ENCODE data around the gene PRR23E. TPM values are rescaled to one million over a fixed set of nuclear protein-coding genes. Genes with fewer than 3 reads are reported as not detected.

Gene PRR23E
- total and polyA plus RNA-seq, 10 of the 15 experiments (the other 5 are each of a cell fraction or from before 2014, with no cell fraction given) = not detected

- DNase-seq (ENCODE audit: low read depth, low spot score) = no peak
- Histone ChIP-seq H2AFZ (ENCODE audit: control insufficient read depth, low read depth, low read length) (no peak overlapping the region), H3K27me3 (replicated peaks in 1 of 2; ENCODE audit: control insufficient read depth in 2 of 2, insufficient read depth in 2 of 2, low read length in 1 of 2) (no peaks in the 10 kb centered on the region; a peak in 1 of 4 replicates), H3K4me3 (no peak overlapping the region), H3K36me3 (ENCODE audit: control insufficient read depth in 2 of 2, insufficient read depth in 2 of 2, low read length in 1 of 2) (no peaks in the 10 kb centered on the region), H3K27ac (ENCODE audit: control insufficient read depth, insufficient read depth) (no peak overlapping the region), H3K9me3 (replicated peaks; ENCODE audit: control insufficient read depth, insufficient read depth, low read length) (no peaks in the 10 kb centered on the region), H3K4me2 (ENCODE audit: control insufficient read depth, insufficient read depth) (no peak overlapping the region), H3K9ac (ENCODE audit: control insufficient read depth, insufficient read depth, low read length) (no peak overlapping the region), H4K20me1 (ENCODE audit: control insufficient read depth, insufficient read depth) (no peaks in the 10 kb centered on the region), H3K4me1 (ENCODE audit: control insufficient read depth, insufficient read depth, low read length) (no peaks in the 10 kb centered on the region), H3K79me2 (ENCODE audit: control insufficient read depth, insufficient read depth, low read length) (no peaks in the 10 kb centered on the region)
- BruUV-seq (replicated peaks) = no TSS peak
- in situ Hi-C loops (cut with MboI) = no loop called here
- intact Hi-C loops (cut with micrococcal nuclease; ENCODE audit: unreplicated experiment) = no loop called here
- ChIA-PET SMC1A (ENCODE audit: uncharacterized antibody, unreplicated experiment) (no interaction called here), RAD21 (ENCODE audit: unreplicated experiment) (no interaction called here), POLR2A (no interaction called here), CTCF (interaction anchor here (1.1 kb wide), 1 partner anchor 9 kb away, joined by 3 read pairs; no protein-coding TSS in a partner anchor)
- WGBS (ENCODE audit: insufficient coverage, insufficient replicate concordance, low lambda C conversion rate, missing lambda C conversion rate) = 7% methylated on average over 8 of the region's 8 CpGs
- no peak for FAIRE-seq
- ATAC-seq = no peak
- TF ChIP-seq E2F8 (IDR thresholded peaks at IDR 0.05; ENCODE audit: low read depth, partially characterized antibody) (no peak), TCF3 (IDR thresholded peaks at IDR 0.05; ENCODE audit: borderline replicate concordance, insufficient read depth, low read depth, low read length) (no peak), RAD51 (IDR thresholded peaks at IDR 0.05) (no peak), NFXL1 (IDR thresholded peaks at IDR 0.05; ENCODE audit: borderline replicate concordance) (no peak), ESRRA (IDR thresholded peaks at IDR 0.05; ENCODE audit: low read length) (no peak), CBX5 (IDR thresholded peaks at IDR 0.05; ENCODE audit: low read depth) (no peak), SKIL (IDR thresholded peaks at IDR 0.05; ENCODE audit: low read depth, poor library complexity, severe bottlenecking) (no peak), TCF12 (IDR thresholded peaks at IDR 0.05; ENCODE audit: low read depth, low read length) (no peak), NR2C1 (IDR thresholded peaks at IDR 0.05) (no peak), E4F1 (IDR thresholded peaks at IDR 0.05; ENCODE audit: borderline replicate concordance, partially characterized antibody) (no peak), POLR2AphosphoS5 (IDR thresholded peaks at IDR 0.05; ENCODE audit: low read length) (no peak), SRF (IDR thresholded peaks at IDR 0.05; ENCODE audit: low read depth in 2 of 2, low read length in 2 of 2) (no peak), HDAC6 (IDR thresholded peaks at IDR 0.05; ENCODE audit: unreplicated experiment) (no peak), POLR2AphosphoS2 (IDR thresholded peaks at IDR 0.05; ENCODE audit: low read depth, low read length) (no peak)
- TF ChIP-seq, protein P1, sequence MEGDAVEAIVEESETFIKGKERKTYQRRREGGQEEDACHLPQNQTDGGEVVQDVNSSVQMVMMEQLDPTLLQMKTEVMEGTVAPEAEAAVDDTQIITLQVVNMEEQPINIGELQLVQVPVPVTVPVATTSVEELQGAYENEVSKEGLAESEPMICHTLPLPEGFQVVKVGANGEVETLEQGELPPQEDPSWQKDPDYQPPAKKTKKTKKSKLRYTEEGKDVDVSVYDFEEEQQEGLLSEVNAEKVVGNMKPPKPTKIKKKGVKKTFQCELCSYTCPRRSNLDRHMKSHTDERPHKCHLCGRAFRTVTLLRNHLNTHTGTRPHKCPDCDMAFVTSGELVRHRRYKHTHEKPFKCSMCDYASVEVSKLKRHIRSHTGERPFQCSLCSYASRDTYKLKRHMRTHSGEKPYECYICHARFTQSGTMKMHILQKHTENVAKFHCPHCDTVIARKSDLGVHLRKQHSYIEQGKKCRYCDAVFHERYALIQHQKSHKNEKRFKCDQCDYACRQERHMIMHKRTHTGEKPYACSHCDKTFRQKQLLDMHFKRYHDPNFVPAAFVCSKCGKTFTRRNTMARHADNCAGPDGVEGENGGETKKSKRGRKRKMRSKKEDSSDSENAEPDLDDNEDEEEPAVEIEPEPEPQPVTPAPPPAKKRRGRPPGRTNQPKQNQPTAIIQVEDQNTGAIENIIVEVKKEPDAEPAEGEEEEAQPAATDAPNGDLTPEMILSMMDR (IDR thresholded peaks at IDR 0.05 in 2 of 3, conservative IDR thresholded peaks at IDR 0.05 in 1 of 3; ENCODE audit: control insufficient read depth in 2 of 3, extremely low read depth in 1 of 3, insufficient read depth in 1 of 3, low read depth in 3 of 3, low read length in 3 of 3) = no peak
These were observed 45.5 kb upstream of the PRR23E start for GRCh38 chr3:127147291-127147885.
